Epithelial cell of prostate (primary cell): Measurements from ENCODE around the gene NDUFV1.
"Not testable (repeated sequence)": the region's sequence is repeated elsewhere in the genome, so short reads cannot be mapped to it uniquely, and the experiment has no call there.

Experiments
- DNase-seq: peaks from one replicate; pipeline ENCODE4 v3.0.0-alpha.2; 2011; ENCODE audit warnings: low read depth, low spot score
- H3K27ac ChIP-seq: fragments of 450-650 bp; 2 replicates; pipeline ENCODE4 v1.5.1; 2017; ENCODE audit warnings: mild to moderate bottlenecking

The NDUFV1 gene

DNA sequence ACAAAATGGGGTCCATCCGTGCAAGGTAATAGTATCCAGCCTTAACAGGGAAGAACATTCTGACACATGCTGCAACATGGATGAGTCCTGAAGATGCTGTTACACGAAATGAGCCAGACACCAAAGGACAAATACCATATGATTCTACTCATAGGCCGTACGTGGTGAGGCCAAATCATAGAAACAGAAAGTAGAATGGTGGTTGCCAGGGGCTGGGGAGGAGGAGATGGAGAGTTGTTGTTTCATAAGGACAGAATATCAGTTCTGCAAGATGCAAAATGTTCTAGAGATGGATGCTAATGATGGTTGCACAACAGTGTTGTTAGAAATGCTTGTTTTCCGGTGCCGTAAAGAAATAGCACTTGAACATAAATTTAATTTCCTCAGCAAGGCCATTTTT lies 30.2 kb downstream of the NDUFV1 start:
- no peak overlapping the region for H3K27ac ChIP-seq
- no peak for DNase-seq

DNA sequence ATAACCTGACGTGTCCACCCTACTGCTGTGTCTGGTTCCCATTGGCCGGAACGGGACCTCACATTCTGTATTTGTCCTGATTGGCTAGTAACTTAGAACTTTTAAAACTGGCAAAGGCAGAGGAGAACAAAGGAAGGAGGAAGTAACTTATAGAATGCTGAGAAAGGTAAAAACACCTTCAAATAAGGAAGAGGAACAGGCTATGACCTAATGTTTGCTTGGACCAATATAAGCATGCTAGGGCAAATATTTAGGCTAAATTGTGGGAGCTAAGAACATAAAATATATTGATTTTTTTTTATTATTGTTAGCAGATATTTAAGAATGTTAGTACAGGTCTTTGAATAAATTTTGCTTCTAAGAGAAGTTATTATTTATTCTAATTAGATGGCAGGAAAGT lies 30.7 kb downstream of the NDUFV1 start:
- DNase-seq, H3K27ac ChIP-seq: not testable (repeated sequence)

DNA sequence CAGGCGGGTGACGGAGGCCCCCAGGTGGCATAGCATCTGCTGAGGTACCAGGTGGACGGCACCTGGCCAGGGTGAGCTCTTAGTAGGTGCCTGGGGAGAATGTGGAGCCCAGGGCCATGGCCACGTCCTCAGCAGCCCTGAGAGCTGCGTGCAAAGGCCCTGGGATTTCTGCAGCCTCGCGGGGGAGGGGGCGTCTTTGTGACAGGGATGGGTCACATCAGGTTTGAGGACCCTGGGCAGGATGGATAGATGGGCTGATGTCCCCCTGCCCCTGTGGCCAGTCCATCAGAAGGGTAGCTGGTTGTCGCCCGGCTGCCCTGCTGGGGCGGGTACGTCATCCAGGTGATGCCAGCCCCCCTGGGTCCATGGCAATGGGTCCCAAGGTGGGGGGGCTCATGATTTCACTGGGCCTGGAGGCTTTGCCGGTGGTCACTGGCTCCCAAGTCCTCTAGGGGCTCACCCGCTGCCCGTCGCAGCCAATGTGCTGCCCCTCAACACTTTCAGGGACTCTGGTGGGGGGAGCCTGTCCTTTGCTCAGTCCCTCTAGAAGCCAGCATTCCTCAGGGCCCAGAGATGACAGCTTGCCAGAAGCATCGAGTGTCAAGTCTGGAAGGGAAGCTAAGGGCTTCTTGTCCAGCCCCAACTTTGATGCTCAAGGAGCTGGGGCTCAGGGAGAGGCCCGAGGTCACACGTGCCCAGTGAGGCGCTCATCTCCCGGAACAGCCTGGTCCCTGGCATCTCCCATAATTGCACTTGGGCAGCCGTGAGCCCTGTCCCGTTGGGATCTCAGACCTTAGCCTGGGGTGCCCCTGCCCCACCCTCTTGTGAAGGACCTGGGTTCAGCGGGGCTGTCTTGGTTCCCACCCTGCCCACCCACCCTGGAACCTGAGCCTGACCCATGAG lies 32.0 kb downstream of the NDUFV1 start:
- H3K27ac ChIP-seq: no peak overlapping the region
- DNase-seq: no peak

DNA sequence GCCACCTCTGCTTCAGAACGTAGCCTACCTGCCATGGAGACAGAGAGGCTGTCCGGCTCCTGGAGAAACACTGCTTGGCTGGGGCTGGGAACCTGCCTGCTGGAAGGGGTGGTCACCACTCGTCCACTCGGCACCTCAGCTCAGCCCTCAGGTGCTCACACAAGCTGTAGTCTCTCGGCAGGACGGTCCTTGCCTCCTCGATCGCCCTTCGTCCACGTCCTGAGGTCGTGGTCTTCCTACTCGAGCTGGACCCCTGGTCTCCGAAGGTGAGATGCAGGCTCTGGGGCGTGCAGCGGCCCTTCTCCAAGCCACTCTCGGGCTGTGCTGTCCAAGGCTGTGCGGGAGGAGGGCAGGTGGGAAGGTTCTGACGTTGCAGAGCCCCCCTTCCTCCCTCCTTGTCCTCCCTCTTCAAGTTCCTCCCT lies 32.7 kb downstream of the NDUFV1 start, which contains the start of gene TBX10:
TBX10 (minus strand) TSS at position 326 of the 422 bp plus-strand sequence; CDS start at position 35, 291 bp downstream.
- no peak within 1 kb of the TSS for H3K27ac ChIP-seq
- no peak for DNase-seq

DNA sequence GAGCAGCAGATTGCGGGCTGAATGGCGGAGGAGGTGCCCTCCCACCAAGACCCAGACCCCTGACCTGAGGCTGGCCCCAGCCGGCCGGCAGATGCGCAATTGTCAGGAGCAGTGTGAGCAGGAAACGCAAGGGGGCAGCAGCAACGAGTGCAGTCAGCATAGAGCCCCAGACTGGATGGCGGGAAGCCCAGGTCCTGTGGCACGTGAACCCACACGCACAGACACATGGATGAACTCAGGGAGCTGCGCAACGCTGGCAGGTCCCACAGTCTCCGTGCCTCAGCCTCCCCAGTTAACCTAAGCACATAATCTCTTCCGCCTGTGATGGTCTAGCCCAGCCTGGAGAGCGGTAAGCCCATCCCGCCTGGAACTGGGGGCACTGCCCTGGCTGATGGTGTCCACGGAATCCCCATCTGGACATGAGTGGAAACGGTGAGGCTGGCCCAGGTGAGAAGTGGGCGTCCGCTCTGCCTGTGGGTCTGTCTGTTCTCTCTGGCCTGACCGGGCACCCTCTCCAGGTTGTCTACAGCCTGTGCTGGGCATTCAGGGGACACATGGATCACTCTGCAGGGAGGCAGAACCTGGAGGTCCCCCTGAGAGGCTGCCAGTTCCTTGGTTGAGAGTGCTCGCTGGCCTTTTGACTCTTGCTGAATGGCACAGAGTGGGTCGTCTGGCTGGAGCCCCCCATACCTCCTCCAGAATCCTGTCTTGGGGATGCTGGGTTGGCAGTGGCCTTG lies 33.5 kb downstream of the NDUFV1 start:
- DNase-seq: no peak
- no peak overlapping the region for H3K27ac ChIP-seq

DNA sequence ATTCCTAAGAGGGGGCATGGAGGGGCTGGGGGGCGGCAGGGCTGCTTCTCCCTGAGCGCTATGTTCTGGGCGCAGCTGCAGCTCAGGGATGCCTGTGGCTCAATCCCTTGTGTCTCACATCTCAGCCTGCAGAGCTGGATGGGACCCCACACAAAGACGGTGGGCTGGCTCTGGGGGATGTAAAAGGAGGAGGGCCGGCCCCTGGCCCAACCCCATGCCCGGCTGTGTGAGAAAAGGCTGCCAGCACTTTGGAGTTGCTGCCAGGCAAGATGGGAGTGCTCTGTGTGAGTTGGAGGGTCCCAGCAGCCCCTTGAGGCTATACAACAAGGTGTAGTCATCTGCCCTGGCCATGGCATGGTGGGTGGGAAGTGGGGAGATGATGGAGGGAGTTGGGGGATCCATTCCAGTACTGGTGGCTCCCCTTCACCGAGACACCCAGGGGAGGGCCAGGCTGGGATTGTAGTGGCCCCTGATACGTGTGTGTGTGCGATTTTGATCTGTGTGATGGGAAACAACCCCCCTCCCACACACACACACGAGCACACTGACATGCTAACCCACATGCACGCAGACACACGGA lies 34.1 kb downstream of the NDUFV1 start:
- H3K27ac ChIP-seq: no peak overlapping the region
- DNase-seq: no peak

DNA sequence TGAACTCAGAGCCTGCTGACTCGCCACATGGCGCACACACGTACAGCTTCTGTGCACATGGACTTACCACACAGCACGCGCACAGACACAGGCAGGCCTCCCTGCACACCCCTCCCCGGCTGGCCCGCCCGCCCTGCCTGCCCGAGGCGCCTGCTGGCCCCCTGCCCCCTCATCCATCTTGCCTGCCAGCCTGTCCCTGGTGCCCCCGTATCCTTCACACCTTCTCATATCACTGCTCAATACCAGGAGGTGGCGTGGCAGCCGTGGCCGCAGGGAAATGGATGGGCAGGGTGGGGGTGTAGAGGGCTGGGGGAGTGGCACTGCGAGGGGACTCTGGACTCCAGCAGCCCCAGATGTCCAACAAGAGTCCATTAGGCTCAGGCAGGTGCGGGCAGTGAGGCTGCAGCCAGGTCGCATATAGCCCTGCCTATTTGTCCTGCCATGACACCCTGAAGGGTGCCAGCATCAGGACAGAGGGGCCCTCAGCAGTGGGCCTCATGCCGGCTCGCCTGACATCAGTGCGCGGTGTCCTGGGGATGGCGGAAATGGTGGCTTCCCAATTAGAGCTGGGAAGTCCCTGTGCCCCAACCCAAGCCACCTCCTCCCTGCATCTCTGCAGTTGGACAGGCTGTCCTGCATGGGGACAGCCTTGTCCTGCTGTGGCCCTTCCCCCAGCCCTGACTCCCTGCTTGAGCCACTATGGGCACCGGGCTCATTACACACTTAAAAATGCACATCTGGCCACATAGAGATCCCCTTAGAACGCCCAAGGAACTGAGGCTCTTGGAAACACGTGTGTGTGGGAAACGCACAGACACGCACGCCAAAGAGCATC lies 34.8 kb downstream of the NDUFV1 start:
- no peak for DNase-seq
- H3K27ac ChIP-seq: no peak overlapping the region

DNA sequence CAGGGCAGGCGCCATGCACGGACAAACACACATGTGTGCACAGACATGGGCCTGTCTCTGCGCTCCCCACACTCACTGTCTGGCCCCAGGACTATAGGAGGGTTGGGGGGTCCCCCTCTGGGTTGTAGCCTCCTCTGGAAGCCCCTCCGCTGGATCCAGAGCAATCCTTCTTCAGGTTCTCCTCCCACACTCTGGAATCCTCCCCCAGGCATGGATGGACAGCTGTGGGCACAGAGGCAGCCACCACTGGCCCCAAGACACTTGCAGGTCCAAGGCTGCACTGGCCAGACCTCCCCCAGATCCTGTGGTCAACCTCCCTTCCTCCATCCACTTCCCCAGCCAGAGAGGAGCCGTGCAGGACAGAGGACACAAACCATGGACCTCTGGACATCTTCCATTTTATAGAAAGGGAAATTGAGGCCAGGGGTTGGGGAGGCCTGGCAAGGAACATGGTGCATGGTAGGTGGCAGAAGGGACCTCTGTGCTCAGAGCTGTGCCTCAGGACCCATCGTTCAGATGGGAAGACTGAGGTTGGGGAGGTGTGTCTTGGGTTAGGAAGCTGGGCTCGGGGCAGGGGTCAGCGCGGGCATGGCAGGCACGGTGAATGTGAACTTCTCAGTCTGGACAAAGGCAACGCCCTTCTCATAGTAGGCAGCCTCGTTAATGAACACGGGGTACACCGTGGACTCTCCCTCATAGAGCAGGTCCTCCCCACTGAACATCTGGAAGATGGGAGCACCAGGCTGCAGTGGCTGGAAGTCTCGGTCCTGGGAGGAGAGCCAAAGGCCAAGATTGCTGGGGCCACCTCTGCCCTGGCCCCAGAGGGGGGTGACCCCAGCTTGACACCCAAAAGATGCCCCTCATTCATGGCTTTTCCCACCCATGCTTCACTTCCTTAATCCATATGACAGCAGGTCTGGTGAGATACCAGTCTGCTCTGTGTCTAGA lies 35.7 kb downstream of the NDUFV1 start:
- H3K27ac ChIP-seq: no peak overlapping the region
- DNase-seq: no peak

DNA sequence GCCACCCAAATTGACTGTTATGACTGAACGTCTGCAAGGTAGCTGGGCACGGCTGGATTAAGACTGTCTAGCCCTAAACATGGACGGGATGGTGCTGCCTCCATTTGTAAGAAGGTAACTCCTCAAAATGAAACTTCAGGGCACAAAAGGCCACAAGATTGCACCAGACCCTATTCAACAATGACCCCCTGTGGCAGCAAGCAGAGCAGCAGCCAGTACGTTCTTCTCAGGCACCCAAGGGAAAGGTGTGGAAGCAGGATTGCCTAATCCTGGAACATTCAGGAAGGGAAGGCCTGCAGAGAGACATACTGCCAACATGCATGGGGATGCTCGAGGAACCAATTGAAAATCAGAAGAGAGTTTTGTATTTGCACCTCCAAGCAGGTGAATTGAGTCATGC lies 37.3 kb downstream of the NDUFV1 start:
- DNase-seq: no peak
- no peak overlapping the region for H3K27ac ChIP-seq

DNA sequence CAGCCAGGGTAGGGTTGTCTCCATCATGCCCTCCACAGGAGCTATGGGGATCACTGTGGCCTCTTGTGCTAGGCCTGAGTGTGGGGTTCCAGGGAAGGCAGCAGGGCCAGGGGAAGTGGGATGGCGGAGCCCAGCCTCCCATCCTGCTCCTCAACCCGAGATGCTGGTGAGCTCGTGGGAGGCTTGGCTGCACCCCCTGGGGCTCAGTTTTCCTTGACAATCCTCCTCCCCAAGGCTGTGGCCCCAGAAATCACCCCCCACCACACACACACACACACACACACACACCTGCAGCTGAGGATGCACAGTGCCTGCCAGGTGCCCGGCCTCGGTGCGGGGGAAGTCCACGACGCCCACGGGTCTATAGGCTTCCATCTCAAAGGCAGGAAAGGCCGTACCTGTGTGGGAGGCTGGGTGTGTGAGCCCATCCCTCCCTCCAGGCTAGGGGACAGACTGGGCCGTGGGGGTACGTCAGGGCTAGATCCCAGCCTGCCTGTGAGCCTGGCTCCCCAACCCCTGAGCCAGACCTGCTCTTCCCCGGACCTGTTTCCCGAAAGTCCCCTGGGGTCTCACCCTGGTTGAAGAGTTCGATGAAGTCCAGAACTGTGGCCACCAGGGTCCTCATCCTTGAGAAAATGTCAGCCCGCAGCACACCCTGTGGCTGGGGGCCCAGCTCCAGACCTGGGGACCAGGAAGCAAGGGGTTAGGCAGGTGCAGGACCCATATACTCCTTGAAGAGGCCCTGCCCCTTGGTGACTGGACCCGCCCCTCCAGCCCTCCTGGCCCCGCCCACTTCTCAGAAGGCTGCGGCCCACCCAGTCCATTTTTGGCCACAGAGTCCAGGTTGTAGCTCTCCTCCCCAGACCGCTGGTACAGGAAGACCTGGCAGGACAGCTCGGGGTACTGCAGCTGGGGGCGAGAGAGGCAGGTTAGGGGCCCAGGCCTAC lies 38.0 kb downstream of the NDUFV1 start:
- H3K27ac ChIP-seq: no peak overlapping the region
- no peak for DNase-seq

DNA sequence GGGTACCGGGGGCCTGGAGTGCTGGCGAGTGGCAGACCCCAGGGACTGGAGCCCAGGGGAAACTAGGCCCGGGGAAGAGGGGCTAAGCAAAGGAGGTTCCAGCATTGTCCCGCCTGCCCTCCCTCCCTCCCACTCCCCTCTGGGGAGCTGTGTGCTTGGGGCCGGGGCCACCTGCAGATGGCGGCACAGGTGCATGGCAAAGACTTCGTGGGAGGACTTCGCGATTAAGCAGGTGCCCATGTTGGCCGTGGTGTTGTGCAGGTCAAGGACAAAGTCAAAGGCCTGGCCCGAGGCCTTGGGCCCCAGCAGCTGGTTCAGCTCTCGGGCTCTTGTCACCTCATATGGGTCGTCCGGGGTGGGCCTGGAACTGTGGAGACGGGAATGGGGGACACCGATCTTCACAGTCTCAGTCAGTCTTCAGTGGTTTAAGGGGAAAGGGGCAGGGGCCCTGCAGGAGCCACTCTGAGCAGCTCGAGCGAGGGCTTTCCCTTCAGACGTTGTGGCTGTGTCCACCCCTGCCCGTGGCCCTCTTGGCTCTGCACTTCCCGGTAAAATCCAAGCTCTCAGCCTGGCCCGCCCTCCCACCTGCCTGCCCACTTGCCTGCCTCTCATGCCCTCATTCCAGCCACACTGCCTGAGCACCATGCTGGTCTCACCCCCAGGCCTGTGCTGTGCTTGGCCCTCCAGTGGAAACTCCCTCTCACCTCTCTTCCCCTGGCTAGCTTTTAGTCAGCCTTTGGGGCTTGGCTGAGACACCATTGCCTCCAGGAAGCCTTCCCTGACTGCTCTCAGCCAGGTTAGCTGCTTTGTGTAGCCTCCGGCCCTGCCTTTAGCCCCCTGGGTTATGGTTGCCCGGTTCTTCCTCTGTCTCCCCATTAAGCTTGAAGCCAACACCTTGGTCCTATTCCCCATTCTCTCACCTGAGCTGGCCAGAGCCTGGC lies 39.1 kb downstream of the NDUFV1 start:
- DNase-seq: no peak
- no peak overlapping the region for H3K27ac ChIP-seq

DNA sequence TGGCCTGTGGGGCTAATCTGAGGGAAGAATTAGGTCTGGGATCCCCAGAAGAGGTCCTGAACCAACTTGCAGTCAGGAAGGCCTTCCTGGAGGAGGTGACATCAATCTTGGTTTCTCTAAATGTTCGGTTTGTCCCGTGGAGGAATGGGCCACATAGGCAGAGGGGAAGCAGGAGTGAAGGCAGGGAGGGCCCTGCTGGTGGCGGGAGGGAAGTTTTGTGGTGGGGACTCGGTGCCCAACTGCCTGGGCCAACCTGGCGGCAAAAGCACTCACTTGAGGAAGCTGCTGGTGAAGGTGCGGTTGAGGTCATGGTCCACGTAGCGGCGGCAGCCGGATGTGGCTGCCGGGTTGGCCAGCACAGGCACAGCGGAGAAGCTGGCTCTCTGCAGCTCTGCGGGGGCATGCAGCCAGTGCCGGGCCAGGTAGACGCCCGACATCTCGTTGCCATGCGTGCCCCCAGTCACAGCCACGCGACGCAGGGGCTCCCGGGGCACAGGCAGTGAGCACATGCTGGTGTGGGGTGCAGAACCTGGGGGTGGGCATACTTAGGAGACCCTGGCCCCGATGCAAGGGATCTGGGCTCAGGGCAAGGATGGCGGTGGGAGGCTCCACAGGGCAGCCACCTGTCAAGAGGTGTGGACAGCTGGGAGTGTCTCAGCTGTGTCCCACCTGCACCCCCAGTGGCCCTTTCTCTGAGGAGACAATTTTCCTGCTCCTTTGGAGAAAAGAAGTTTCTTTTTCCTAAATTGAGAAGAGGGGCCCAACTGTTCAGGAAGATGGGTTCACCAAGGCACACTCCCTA lies 40.0 kb downstream of the NDUFV1 start:
- no peak overlapping the region for H3K27ac ChIP-seq
- DNase-seq: no peak

DNA sequence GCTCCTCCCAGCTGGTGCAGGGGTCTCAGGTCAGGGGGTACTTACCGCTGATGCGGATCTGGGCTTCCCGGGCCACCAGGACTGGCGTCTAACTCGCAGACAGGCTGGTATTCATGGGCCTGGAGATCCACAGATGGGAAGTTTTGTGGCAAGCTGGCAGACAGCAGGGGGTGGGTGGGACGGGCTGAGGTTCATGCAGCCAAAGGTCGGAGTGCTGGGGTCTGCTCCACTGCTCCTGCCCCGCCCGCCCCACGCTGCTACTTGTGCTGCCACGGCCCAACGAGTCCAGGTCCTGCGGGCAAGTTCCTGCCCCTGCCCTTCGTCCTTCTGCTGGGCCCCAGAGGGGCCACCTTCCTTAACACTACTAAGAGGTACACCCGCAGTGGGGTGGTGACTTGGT lies 40.7 kb downstream of the NDUFV1 start:
- H3K27ac ChIP-seq: no peak overlapping the region
- DNase-seq: no peak

DNA sequence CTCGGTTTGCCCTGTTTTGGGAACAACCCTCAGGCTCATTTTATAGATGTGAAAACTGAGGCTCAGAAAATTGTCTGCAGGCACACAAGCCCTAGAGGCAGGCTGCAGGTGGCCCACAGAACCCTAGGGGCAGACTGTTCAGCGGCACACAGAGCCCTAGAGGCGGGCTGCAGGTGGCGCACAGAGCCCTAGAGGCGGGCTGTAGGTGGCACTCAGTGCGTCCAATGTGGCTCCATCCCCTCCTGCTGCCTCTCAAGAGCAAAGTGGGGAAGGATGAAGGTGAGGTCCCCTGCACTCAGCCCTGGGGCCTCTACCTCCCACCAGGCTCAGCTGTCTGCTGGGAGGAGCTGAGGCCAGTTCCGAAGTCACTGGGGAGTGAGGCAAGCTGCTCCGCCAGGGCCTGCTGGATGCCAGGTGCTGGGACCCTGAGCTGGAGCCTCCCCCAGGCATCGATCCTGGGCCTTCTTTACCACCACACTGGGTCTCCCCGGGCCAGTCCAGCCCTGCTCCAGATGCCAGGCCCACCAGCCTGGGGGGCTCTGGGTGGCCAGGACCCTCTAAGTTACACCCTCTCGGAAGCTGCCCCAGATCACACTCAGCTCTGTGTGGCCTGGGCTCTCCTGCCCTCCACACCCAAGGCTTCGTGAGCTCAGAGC lies 41.5 kb downstream of the NDUFV1 start:
- no peak overlapping the region for H3K27ac ChIP-seq
- no peak for DNase-seq

DNA sequence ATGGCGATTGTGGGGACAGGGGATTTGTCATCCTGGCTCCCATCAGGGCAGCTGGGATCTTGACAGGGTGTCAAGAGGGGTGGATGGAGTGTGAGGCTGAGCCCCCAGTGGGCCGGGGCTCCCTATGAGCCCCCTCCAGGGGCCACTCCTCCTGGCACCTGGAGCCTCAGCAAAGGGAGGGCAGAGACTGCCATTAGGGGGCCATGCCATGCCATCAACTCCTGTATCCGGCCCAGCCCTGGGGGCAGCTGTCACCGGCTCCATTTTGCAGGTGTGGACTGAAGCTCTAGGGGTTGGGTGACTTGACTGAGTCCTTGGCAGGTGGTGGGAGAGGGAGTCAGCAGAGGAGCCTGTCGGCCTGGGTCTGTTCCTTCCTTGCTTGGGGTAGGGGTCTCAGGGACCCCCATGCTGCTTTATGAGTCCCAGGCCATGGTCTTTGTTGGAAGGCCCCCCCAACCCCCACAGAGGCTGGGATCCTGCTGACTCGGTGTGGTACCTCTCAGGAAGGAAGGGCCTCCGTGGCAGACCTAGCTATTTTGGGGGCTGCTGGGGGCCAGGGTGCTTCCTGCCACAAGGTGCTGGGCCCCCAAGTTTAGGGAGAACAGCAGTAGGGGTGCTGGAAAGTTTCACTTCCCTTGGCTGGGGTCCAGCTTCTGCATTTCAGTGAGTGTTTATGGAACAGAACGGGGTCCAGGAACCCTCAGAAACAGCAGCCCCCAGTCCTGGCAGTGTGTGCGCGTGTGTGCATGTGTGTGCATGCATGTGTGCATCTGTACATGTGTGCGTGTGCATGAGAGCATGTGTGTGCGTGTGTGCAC lies 42.3 kb downstream of the NDUFV1 start:
- no peak for DNase-seq
- no peak overlapping the region for H3K27ac ChIP-seq
